ENCODE measurements around the gene VPS26A. TPM values are rescaled to one million over a fixed set of nuclear protein-coding genes. Genes with fewer than 3 reads are reported as not detected.

The VPS26A gene
- total RNA-seq, 4 donors from 2014 or later, result 34.1 to 51.5 (median 39.4) TPM

- ATAC-seq, result no peak
- TF ChIP-seq CTCF (IDR thresholded peaks at IDR 0.05) (no peak), EP300 (IDR thresholded peaks at IDR 0.05) (no peak), POLR2AphosphoS5 (IDR thresholded peaks at IDR 0.05) (no peak), POLR2A (IDR thresholded peaks at IDR 0.05) (no peak)
- Histone ChIP-seq H3K4me1 (no peaks in the 10 kb centered on the region), H3K27me3 (no peaks in the 10 kb centered on the region), H3K9me3 (no peaks in the 10 kb centered on the region), H3K4me3 (no peak overlapping the region), H3K36me3 (peaks cover 0 to 6% of the 10 kb centered on the region in 2 donors), H3K27ac (no peak overlapping the region)
- no CpG with 5 or more reads among the region's 2 CpGs for WGBS, 2 donors (ENCODE audit: low coverage in 1 of 2)
These were observed 16.3 kb upstream of the VPS26A start for GRCh38 chr10:69107699-69108098.

GRCh38 chr10:69119896-69120295, 4.1 kb upstream of the VPS26A start:
- Histone ChIP-seq H3K4me1 (peaks cover 0 to 13% (median 0%) of the 10 kb centered on the region in 3 donors), H3K36me3 (no peaks in the 10 kb centered on the region), H3K27me3 (no peaks in the 10 kb centered on the region), H3K27ac (no peak overlapping the region), H3K4me3 (no peak overlapping the region), H3K9me3 (no peaks in the 10 kb centered on the region)
- no peak for TF ChIP-seq EP300 (IDR thresholded peaks at IDR 0.05)
- no peak for TF ChIP-seq POLR2AphosphoS5 (IDR thresholded peaks at IDR 0.05)
- no peak for ATAC-seq
- WGBS, 2 donors (ENCODE audit: low coverage in 1 of 2), result 31 to 50% methylated on average over 1 of the region's 1 CpG

GRCh38 chr10:69123306-69123746, 652 bp upstream of the VPS26A start:
- Histone ChIP-seq H3K4me3 (peak overlapping the region; percentile 63 to 98), H3K27me3 (no peaks in the 10 kb centered on the region), H3K36me3 (no peaks in the 10 kb centered on the region), H3K27ac (peak overlapping the region; percentile 96 to 99 (median 98)), H3K4me1 (peaks cover 0 to 45% (median 9%) of the 10 kb centered on the region in 3 donors), H3K9me3 (no peaks in the 10 kb centered on the region)
- TF ChIP-seq POLR2A (IDR thresholded peaks at IDR 0.05), result no peak
- no peak for TF ChIP-seq CTCF (IDR thresholded peaks at IDR 0.05)
- TF ChIP-seq POLR2AphosphoS5 (IDR thresholded peaks at IDR 0.05), result no peak
- no peak for TF ChIP-seq EP300 (IDR thresholded peaks at IDR 0.05)
- ATAC-seq, result peak; percentile 65
- WGBS, 2 donors (ENCODE audit: low coverage in 1 of 2), result 0 to 2% methylated on average over 6 to 11 of the region's 16 CpGs

- Histone ChIP-seq H3K27ac (peak overlapping the region; percentile 94 to 99 (median 98)), H3K27me3 (no peaks in the 10 kb centered on the region), H3K4me1 (peaks cover 0 to 57% (median 12%) of the 10 kb centered on the region in 3 donors), H3K9me3 (no peaks in the 10 kb centered on the region), H3K4me3 (peak overlapping the region; percentile 94 to 98), H3K36me3 (no peaks in the 10 kb centered on the region)
- 0 to 3% methylated on average over 15 to 16 of the region's 26 CpGs for WGBS, 2 donors (ENCODE audit: low coverage in 1 of 2)
- no peak for ATAC-seq
- TF ChIP-seq POLR2A (IDR thresholded peaks at IDR 0.05) (peak in 1 of 2 donors; percentile 19), EP300 (IDR thresholded peaks at IDR 0.05) (no peak)
These were observed 738 bp downstream of the VPS26A start for GRCh38 chr10:69124563-69125268.

- Histone ChIP-seq H3K9me3 (no peaks in the 10 kb centered on the region), H3K27me3 (no peaks in the 10 kb centered on the region), H3K36me3 (no peaks in the 10 kb centered on the region), H3K4me3 (peak overlapping the region in 1 of 2 donors; percentile 98), H3K4me1 (peaks cover 0 to 65% (median 15%) of the 10 kb centered on the region in 3 donors), H3K27ac (no peak overlapping the region)
- 29 to 61% methylated on average over 1 of the region's 1 CpG for WGBS, 2 donors (ENCODE audit: low coverage in 1 of 2)
- ATAC-seq, result no peak
- TF ChIP-seq POLR2AphosphoS5 (IDR thresholded peaks at IDR 0.05) (no peak), POLR2A (IDR thresholded peaks at IDR 0.05) (no peak), EP300 (IDR thresholded peaks at IDR 0.05) (no peak), CTCF (IDR thresholded peaks at IDR 0.05) (no peak)
These were observed 1.6 kb downstream of the VPS26A start for GRCh38 chr10:69125554-69125953.

GRCh38 chr10:69130251-69130650, 6.3 kb downstream of the VPS26A start:
- peaks cover 0 to 23% of the 10 kb centered on the region in 2 donors for H3K36me3 ChIP-seq
- WGBS, 2 donors (ENCODE audit: low coverage in 1 of 2), result 25 to 47% methylated on average over 2 of the region's 2 CpGs
- H3K9me3 ChIP-seq, result no peaks in the 10 kb centered on the region
- no peak overlapping the region for H3K27ac ChIP-seq
- no peaks in the 10 kb centered on the region for H3K27me3 ChIP-seq
- H3K4me1 ChIP-seq, result peaks cover 0 to 50% (median 12%) of the 10 kb centered on the region in 3 donors
- no peak overlapping the region for H3K4me3 ChIP-seq
- TF ChIP-seq EP300 (IDR thresholded peaks at IDR 0.05) (no peak), CTCF (IDR thresholded peaks at IDR 0.05) (no peak), POLR2AphosphoS5 (IDR thresholded peaks at IDR 0.05) (no peak), POLR2A (IDR thresholded peaks at IDR 0.05) (no peak)
- no peak for ATAC-seq
